Stimulated activated CD4-positive, alpha-beta T cell treated with anti-CD3 and anti-CD28 coated beads, TNF-alpha, amount 100 ng/mL, for 24 hours (primary cell): Measurements from ENCODE around the gene BIN2.
"Not testable (repeated sequence)": the region's sequence is repeated elsewhere in the genome, so short reads cannot be mapped to it uniquely, and the experiment has no call there.

Source experiments
- DNase-seq, 3 experiments: peaks; one replicate each; pipeline ENCODE4 v3.0.0-alpha.2; 2020; ENCODE audit warnings: low read depth in 3 of 3

BIN2 gene

DNA sequence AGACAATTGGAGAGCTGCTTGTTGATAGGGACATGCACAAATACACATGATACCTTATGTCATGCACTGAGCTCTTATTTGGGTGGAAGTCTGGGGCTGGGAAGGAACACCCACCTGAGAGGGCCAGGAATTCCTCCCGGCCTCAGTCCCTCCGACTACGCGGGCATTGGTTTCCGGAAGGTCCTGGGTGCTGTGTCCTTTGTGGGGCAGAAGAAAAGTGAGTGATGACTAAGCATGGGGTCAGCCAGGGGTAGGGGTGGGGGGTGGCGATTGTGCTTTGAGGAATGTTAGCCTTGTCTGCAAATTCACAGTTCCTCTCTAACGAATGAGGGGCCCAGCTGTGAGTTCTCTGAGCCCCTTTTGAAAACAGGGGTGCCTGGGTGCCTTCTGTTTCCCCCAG lies 21.7 kb upstream of the BIN2 start:
- DNase-seq, result no peak

DNA sequence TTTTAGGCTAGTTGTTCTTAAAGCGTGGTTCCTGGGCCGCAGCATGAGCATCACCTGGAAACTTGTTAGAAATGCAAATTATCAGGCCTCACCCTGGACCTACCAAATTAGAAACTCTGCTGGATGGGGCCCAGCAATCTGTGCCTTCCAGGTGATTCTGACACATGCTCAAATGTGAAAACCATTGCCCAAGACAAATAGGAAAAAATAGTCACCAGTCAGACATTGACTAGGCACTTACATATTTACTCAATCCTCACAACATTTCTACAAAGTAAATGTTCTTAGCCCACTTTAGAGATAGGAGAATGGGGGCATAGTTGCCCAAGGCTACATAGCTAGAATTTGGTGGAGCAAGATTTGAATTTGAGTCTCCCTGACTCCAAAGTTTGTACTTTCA lies 19.2 kb upstream of the BIN2 start:
- no peak for DNase-seq

DNA sequence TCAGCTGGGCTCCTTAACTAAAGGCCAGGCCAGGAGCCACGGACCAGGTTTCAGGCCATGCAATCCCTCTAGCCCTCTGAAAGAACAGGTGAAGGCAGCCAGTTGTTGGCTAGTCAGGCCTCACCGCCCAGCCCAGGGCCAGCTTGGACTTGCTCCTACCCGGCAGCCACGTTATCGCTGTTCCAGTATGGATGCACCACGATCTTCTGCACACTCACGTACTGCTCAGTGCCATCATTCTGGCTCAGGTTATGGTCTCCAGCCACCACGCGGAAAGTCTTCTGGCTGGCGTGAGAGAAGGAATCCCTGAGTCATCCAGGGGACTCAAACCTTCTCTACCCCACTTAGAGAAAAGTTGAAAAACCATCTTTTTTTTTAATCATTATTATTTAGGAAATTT lies 18.4 kb upstream of the BIN2 start:
- no peak for DNase-seq

DNA sequence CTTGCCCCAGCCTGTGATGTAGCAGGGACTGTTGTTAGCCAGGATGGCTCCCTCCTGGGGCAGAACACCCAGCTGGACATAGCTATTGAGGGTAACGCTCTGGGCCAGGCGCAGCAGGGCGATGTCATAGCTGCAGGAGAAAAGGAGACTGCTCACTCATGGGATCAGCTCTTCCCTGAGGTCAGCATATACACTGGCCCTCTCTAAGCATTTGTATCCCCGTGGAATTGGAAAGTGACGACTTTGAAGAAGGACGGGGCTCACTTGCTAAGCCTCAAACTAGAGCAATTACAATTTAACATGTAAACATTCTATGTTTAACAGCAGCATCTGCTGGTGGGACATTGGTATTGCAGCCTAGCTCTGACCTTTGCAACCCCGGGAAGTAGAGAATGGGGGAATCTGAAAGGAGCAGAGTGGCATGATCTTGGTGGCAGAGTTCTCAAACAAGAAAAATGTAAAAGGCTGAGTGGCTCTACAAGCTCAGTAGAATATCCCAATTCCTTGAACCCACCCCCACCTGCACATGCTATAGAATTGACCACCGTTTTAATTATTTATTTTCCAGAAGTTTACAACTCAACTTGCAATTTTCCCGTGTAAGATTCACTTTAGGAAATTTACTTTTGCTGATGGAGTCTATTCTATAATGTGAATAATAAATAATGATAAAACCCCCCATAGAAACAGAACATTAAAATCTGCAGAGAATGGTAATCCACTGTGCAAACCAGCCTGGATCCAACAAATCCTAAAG lies 17.5 kb upstream of the BIN2 start:
- peak; percentile 49 to 65 (median 63) for DNase-seq

DNA sequence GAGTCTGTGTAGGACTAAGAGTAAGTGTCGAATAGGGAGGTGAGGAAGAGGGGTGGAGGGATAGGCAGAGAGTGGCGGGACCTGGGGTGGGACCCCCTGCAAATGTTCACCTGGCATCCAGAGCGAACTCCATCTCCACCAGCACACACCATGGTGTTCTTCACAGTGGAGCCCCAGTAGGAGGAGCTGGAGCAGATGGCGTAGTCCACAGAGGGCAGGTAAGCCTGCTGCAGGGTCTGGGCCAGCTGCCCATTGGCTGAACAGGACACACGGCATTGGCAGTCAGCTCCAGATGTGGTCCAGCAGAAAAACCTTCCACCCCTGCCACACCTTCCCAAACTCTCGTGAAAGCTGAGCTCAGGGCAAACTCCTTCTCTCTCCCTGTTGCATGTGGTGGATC lies 15.8 kb upstream of the BIN2 start:
- DNase-seq, result no peak

DNA sequence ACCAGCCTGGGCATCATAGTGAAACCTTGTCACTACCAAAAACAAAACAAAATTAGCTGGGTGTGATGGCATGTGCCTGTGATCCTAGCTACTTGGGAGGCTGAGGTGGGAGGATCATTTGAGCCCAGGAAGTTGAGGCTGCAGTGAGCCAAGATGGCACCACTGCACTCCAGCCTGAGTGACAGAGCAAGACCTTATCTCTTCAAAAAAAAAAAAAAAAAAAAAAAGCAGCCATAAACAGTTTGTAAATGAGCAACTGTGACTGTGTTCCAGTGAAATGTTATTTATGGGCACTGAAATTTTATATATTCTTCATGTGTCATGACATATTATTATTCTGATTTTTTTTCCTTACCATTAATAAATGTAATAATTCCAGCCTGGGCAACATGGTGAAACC lies 13.4 kb upstream of the BIN2 start:
- DNase-seq, result not testable (repeated sequence)

DNA sequence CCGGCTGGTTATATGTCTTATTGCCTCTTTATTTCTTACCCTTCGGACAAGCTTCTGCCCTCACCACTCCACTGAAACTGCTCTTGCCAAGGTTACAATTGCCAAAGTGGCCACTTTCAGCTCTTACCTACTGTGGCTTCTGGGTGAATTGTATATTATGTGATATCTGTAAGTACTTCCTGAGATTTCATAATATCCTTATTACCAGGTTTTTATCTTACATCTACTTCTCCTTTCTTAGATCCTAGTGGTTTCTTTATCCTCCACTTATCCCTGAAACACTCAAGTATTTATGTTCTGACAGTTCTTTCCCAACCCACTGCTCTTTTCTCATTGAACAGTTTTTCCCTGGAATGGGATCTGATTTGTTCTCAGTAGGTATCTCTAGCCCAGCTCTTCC lies 12.0 kb upstream of the BIN2 start:
- no peak for DNase-seq

DNA sequence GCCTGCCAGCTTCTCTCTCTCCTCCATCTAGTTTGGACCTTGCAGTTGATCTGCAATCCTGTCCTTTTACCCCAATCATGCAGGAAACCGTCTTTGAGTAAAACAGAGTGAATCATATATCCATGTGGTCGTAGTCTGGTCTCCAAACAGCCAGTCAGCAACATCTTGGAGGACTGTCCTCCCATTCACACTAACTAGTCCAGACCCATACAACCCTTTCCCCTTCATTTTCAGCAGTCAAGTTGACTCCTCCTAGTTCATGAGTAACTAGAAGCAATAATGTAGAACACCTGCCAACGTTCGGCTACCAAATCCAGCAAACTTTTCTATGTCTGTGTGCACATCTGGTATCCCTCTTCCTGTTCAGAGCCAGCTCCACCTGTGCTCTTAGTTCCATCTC lies 10.8 kb upstream of the BIN2 start:
- DNase-seq, result no peak

DNA sequence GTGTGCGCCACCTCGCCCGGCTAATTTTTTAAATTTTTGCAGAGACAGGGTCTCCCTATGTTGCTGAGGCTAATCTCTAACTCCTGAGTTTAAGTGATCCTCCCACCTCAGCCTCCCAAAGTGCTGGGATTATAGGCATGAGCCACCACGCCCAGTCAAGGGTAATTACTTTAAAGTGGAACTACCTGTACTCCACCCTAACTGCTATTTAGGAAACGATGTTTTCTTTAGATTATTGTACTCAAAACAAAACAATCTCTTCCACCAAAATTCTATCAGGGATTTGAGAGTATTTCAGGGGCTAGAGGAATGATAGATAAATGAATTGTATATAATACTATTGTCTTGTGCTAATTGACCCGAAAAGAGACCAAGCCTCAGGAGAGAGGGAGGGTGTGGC lies 9.6 kb upstream of the BIN2 start:
- no peak for DNase-seq

DNA sequence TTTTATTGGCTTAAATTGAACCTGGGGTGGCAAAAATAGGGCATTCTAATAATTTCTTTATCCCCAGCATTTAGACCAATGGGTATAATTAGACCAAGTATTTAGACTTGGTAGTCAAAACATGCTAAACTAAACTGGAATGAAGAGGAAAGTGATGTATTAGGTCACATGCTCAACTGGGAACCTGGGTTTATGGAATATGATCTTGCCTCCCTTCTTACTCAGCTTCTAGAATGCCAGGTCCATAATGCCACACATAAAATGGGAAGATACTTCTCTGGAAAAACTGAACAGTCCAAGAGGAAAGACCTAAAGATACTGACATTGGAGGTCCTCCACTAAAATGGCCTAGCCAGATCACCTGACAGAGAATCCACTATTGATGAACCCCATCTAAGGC lies 6.2 kb upstream of the BIN2 start:
- DNase-seq, result no peak

DNA sequence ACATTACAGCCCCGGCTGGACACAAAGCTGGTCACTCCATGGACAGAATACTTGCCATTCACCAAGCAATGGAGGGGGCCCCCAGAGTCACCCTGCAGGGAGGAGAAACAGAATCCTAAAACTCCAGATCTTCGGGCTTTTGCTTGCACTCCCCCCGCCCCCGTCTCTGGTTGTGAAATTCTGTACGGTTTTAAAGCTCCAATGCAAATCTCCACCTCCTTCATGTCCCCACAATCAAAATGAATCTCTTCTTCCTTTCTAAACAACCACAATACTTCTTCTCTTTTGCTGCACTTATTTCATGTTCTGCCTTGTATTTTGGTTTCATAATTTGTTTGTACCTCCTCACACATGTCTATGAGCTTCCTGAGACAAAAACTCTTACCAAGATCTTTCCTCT lies 5.8 kb upstream of the BIN2 start:
- no peak for DNase-seq

DNA sequence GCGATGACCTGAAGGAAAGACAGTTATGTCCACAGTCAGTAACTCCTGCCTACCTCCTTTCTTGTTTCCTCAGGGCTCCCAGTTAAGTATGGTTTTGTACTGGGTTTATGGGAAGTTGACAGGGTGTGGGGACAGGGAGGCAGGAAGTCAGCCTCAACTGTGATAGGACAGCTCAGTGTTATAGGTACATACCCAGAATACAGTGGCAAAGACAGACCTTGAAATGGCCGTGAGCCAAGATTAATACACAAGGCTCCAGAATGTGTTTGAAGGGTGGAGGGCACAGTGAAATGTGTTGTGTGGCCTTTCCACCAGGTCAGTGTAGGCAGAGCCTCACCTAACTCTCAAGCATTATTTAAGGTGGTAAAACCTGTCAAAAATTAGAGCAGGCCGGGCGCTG lies 4.6 kb upstream of the BIN2 start:
- DNase-seq, result no peak

DNA sequence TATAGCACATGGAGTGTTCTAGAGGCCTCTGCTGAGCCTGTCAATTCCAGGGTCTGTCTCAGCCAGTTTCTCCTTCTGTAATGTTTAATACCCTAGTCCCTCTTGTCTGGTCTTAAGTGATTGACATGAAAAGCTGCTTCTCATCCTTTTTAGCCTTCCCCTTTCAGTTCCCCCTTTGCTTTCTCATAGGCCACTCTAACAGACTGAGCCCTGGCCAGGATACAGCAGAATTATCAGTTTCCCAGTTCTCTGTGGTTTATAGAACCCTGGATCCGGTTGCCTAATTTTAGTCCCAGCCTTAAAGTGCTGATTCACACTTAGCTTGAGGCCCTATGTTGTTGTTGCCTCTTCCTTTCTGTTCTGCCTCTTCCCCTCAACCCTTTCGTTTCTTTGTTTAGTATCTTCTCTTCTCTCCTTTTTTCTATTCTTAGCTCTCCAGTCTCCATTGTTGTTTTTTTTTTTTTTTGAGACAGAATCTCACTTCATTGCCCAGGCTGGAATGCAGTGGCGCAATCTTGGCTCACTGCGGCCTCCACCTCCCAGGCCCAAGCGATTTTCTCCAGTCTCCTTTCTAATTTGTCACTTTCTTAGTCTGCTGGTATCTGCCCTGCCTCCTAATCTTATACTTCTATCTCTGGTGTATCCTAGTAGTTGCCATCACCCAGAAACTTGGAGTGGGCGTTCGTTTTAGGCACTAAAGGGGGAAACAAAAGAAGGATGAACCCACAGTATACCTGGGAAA lies 2.9 kb upstream of the BIN2 start:
- no peak for DNase-seq

DNA sequence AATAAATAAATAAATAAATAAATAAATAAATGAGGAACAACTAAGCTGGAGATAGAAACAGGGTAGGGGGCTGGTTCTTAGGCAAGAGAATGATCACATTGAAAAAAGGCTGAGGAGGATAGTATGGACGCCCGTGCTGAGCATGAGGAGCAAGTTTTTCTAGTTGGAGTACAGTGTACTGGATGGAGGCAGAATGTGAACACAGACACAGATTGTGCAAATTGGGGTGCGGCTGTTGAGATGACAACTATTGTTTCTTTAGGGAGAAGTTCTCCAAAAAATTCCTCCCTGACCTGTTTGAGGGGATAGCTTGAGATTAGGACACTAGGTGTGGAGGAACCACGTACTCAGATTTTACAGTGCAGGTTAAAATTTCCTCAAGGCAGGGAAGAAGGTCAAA lies 979 bp upstream of the BIN2 start:
- no peak for DNase-seq

DNA sequence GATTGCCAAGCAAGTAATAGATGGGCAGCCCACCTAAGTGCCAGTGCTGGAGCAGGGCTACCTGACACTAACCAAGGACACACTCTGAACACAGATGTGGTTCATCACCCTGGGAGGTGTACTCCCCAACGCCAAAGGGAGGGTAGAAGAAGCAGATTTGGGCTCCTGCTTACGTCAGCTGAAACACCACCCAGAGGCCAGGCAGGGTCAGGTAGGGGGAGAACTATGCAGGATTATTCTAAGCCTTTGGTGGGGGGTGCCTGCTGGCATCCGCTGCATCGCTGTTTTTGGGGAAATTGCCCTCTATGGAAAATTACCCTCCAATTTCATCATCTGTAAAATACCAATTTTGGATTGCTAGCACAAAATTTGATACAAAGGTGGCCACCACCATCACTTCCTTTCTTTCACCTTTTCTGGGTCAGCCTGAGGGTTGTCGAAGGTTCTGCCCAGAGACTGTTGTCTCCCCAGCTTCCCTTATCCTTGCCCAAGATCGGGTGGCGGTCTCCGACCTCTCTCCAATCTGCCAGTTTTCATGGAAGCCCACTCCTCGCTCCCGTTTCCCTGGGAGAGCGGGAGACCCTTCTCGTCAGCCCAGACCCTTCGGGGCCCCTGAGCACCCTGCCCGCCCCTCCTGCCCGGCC lies 535 bp downstream of the BIN2 start:
- DNase-seq, result peak in 1 of 3 experiments; percentile 35

DNA sequence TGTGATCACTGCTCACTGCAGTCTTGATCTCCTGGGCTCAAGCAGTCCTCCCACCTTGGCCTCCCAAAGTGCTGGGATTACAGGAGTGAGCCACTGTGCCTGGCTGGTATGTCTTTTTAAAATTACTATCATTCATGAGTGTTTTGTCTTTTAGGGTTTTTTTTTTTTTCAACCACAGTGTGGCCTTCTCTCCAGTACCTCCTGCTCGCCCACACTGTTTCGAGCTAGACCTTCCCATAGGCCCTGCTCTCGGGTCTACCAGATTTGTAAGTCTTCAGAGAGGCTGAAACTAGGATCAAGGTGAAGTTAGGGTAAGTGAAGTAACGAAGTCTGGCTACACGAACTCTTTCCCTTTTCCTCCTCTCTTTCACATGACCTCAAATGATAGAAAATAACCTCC lies 1.5 kb downstream of the BIN2 start:
- DNase-seq, result peak in 1 of 3 experiments; percentile 44

DNA sequence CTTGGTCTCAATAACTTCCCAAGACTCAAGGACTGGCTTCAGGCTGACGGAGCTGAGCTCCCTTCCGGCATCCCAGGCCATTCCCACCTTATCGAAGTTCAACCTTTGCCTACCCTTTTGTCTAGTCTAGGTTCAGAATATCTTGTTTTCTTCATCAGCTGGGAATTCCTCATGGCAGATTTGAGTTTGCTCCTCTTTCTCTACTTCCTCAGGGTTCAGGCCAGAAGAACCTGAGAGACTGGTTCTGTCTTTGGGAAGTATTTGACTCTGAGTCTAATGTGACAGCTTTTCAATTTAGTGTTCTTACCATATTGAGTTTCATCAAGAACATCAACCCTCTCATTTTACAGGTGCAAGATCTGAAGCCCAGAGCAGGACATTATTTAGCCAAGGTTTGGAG lies 2.1 kb downstream of the BIN2 start:
- no peak for DNase-seq

DNA sequence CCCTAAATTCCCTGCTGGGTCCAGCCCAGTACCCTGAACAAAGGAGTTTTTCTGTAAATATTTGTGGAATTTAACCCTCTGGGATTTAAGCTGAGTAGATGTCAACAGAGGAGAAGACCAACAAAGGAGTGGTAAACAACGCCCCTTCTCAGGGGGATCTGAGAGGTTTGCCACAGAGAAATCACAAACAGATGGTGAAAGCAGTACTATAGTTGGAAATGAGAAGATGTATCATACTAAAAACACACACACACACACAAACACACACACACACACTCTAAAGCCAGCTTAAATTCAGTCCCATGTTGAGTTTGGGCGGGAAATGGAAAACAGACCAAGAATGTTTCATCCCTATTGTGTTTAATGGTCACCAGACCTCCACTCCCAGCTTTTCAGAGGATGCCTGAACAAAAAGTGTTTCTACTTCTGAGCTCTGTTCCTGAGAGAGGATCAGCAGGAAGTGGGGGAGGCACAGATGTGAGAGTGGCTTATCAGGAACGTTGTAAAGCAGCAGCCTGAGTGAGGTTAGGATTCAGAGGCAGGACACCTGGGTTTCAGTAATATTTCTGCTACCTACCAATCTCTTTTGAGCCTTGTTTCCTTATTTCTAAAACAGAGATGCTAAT lies 3.2 kb downstream of the BIN2 start:
- no peak for DNase-seq

DNA sequence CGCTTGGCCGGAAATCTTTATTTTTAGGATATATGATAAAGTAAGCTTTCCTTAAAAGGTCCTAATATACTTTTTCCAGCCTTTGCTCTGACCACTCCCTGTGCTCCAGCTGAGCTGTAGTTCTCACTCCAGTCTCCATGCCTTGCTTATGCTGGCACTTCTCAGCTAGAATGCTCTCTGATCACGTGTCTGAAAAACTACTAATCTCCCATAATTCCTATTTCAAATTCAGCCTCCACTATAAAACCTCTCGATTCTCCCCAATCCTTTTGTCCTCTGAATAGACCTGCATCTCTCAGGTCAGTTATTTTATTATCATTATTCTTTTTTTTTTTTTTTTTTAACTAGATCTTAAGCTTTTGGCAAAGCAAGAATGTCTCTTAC lies 3.7 kb downstream of the BIN2 start:
- no peak for DNase-seq

DNA sequence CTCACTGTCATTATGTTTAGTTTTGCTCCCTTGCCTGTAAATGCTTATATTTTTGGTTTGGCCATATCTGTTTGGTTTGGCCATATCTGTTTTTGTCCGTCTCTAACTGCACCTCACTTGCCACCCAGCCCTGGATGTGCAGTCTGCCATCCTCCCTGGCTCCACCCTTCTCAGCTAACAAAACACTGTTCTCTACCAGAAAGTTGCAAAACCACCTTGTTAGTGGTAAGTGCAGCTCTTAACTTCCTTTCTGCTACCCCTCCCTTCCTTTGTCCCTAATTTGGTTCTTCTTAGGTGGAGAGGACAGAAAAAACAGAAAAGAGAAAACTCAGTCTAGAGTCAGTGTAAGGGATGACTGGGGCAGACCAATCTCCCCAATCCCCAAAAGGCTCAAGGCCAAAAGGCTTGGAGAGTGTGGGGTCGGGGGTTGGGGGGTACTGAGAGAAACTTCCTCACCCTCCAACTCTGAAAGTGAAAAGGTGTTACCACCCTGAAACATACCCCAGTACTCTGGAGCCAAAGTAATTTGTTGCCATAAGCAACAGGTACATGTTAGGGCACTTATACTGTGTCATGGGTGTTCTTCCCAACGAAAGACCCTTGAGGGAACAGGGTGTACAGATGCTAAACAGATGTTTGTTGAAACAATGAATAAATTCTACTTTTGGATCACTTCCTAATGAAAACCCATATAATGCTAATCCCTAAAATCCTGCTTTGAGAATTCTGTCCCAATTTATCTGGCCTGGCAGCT lies 5.0 kb downstream of the BIN2 start:
- no peak for DNase-seq

DNA sequence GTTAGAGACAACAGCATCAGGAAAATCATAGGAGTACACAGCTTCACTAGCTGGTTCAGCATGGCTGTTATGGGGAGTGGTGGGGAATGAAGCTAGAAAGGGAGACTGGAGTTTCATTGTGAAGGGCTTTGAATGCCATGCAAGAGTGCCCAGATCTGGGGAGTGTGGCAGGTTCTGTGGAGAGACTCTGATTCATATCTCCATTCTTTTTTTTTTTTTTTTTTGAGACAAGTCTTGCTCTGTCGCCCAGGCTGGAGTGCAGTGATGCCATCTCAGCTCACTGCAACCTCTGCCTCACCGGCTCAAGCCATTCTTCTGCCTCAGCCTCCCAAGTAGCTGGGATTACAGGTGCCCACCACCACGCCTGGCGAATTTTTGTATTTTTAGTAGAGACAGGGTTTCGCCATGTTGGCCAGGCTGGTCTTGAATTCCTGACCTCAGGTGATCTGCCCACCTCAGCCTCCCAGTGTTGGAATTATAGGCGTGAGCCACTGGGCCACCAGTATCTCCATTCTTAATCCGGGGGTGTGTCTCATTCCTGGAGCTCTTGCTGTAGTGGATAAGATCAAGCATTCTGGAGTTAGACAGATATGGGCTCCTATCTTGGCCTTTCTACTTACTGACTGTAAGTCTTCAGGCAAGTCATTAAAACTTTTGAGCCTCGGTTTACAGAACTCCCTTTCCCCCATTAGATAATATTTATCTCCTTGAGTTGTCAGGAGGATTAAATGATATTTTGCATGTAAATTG lies 5.7 kb downstream of the BIN2 start:
- not testable (repeated sequence) for DNase-seq
